ENCODE data around the gene HOXC6.

- TF ChIP-seq CTCF (IDR thresholded peaks at IDR 0.05) = no peak
- no peak for TF ChIP-seq ZFX (IDR thresholded peaks at IDR 0.05; ENCODE audit: borderline replicate concordance)
These were observed 7.4 kb upstream of the HOXC6 start for GRCh38 chr12:54020591-54021405.
